T-helper 22 cell (primary cell): ENCODE measurements around the gene PLXNA4.

ENCODE experiments used
- DNase-seq: peaks from one replicate; pipeline ENCODE4 v3.0.0-alpha.2; 2020; ENCODE audit warnings: low read depth

PLXNA4 gene

DNA sequence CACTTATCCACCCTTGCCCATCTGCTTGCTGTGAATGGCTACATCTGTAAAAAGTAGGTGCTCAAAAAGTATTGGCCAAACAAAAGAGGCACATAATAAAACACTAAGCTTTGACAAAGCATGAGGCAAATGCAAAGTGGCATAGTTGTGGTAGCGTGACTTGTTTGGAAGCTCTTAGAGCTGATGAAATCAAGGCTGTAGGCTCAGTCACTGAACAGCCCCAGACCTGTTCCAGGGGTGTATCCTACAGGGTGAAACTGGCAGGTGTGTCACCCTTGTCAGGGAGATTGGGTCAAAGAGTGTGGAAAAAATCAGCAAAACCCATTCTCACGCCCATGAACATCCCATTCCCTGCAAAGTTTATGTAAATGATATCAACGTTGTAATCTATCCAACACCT lies 427.4 kb downstream of the PLXNA4 start:
- DNase-seq: no peak

DNA sequence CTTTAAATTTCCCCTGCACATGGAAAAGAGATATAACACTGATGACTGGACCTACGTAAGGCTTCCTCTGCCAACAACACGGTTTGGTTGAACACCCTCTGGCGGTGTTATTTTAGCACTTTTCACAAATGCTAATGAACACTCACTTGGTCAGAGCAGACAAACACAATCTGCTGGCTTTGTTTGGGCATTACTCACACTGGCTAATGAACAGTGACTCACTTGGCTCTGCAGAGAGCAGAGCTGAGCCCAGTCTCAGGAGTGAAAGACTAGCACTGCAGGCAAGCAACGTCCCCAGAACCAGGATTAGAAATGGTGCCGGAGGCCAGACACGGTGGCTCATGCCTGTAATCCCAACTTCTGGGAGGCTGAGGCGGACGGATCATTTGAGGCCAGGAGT lies 430.8 kb downstream of the PLXNA4 start:
- no peak for DNase-seq

- DNase-seq: no peak
These were observed 431.2 kb downstream of the PLXNA4 start for GRCh38 chr7:132145063-132145462.

DNA sequence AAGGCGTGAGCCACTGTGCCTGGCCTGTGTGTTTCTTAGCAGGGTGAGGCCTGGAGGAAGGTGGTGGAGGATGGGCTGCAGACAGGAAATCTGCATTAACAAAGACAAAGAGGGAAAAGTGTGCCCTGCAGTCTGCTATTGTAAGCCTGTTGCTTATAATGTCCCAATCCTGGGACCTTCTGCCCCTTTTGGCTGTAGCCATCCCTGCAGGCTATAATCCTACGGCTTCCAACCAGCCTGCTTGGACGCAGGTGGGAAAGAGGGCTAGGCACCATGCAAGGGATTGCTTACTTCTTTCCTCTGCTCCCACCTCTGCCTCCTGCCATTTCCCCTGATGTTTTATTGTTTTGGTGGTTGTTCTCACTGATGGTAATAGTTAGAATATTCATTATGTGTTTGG lies 434.3 kb downstream of the PLXNA4 start:
- no peak for DNase-seq

DNA sequence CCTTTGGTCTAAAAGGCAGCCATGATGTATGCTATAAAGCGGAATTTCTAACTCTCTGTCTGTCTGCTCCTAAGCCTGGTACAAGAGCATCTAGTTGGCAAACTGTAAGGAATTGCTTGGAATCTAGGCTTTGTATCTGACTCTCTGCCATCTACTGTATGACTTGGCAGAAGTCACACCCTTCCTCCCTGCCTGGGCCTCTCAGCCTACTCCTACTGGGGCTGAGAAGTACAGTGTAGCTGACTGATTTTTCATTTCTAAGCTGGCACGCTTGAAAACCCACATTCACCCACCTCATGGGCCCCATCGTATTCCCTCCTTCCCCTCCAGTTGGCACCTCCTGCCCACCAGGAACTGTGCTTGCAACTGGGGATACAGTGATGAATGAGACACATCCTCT lies 435.2 kb downstream of the PLXNA4 start:
- DNase-seq: no peak

DNA sequence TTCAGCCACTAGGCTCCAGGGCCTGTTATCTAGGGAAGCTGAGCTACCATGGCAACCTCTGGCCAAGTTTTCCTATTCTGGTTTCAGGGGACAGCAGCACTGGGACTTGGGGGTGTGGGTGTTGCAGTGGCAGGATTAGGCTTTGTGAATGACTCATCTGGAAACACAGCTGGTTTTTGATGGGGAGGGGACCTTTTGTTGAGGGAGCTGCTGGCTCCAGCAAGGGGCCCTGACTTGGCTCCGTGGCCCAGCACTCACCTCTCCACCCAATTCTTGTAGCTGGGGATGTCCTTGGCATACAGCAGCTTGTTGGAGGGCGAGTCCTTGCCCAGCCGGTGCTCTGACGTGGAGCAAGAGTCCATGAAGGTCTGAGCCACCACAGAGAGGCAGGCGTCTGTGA lies 435.9 kb downstream of the PLXNA4 start:
- no peak for DNase-seq

DNA sequence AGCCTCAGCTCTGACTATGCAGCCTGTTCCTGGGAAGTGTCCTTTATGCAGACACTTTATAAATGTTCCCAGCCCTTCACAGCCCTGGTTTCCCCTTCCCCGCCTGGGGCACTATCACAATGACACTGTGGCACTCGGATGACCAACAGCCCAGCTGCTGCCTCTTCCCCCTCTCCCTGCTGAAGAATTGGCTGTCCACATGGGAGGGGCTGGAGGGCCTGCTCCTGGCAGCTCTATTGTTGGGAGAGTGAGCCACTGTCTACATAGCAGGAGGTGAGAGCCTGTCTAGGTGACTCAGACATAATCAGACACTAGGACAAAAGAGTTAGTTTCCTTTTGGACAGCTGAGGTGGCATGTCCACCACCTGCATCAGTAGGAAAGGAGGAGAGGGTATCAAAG lies 437.5 kb downstream of the PLXNA4 start:
- DNase-seq: no peak

DNA sequence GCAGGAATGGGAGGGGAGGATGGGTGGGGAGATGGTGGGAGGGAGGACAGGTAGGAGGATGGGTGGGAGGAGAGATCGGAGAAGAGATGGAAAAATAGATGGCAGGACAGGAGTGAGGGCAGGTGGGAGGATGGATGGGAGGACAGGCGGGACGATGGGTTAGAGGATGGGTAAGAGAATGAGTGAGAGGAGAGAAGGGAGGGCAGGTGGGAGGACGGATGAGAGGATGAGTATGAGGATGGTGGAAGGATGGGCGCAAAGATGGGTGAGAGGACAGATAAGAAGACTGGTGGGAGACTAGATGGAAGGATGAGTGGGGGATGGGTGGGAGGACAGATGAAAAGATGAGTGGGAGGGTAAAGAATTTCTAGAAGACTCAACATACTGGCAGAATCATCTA lies 438.6 kb downstream of the PLXNA4 start:
- DNase-seq: no peak

DNA sequence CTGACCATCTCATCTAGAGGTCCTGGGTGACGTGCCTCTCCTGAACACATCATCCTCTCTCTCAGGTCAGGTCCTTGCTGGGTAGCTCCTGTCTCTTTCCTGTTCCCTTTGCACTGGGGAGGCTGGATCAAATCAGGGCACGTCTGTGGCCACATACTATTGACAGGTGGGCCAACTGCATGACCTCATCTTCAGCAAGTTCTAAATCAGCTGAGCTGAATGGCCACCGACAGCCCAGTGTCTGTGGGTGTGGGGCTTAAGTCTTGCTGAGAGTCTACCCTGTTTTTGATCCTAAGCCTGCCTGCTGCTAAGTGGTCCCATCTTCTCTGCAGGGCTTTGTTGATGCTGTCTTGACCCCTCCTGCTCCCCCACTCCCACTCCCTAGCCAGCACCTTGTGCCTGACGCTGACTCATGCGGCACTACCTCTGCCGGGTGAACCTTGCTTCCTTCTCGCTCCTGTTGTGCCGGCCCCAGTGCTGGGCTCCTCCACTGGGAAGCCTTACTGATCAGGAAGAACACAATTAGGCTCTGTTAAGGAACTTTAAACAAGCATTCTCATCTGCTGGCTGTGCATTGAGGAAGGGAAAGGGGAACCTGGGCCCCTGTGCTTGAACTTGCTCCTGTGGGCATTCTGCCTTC lies 440.4 kb downstream of the PLXNA4 start:
- DNase-seq: no peak

- no peak for DNase-seq
These were observed 441.3 kb downstream of the PLXNA4 start for GRCh38 chr7:132134814-132135445.

DNA sequence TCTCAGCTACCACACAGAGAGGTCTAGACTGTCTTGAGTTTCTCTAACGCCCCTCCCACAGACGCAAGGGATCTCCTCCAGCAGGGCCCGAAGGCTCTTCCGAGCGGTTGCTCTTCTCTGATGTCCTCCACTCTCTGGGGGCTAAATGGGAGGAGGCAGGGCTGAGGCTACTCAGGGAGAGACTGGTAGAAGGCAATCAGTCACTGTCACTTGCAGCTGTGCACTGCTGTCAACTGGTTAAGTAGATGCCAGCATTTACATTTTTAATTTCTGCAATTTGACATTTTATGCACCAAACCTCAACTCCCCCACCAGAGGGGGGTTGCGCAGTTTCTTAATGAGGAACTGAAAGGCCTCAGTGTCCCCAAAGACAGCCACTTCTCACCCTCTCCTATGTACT lies 442.8 kb downstream of the PLXNA4 start:
- DNase-seq: no peak

GRCh38 chr7:132131196-132131595 lies 445.1 kb downstream of the PLXNA4 start:
- DNase-seq: no peak

DNA sequence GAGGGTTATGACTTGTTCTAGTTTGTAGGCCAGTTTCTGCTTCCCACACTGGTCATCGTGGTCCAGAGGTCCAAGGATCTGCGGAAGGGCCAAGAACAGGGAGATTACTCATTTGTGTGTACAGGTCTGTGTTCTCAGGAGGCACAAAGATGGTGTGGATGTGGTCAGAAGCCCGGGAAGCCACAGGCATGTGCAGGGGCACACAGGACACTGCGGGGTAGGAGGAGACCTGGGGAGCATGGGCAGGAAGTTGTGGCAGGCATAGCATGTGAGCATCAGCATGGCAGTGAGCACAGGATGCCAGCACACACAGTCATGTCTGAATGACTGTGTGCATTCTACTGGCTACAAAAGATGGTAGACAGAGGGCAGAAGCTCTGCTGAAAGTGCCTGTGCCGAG lies 445.8 kb downstream of the PLXNA4 start:
- no peak for DNase-seq

DNA sequence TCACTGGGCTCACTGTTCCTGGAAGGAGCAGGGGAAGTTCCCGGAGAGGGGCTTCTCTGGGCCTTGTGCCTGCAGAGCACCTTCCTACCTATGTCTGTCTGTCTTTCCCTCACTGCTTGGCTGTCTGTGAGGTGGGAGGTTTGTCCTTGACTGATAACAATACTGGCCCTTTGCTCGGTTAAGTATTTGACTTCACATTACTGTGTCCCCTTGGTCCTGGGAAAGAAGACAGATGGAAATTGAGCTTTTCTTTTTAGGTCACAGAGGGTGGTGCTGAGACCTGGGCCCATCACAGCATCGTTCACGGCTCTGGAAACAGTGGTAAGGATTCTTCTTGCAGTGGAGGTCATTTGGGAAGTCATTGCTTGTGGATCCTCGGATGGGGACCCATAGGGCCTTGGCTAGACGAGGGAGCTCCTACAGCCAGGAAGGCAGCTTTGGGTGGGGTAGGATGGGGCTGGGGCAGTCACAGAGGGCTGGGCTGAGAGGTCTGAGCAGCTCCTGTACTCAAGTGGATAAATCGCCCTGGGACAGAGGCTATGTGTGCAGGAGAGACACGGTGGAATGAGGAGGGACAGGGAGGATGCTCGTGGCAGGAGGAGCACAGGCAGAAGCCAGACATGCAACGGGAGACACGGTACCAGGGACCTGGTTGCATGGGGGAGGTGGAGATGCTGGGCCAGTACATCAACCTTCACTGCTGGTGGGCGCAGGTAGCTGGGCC lies 450.2 kb downstream of the PLXNA4 start:
- DNase-seq: no peak

DNA sequence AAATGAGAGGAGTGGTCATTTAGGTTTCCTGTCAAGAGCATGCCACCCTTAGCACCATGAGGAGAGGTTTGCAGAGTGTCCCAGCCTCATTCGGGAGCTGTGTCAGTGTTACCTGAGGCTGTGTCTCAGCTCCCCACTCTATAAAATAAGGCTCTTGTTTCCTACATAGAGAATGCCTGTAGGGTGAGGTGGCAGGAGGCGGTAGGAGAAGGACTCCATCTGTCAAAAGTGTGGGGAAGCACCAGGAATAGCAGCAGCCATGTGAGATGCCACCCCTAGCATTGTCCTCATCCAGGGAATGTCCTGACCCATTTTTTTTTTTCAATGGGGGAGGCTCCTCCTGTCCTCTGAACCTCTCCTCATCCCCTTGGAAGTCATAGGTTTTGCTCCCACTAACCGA lies 451.2 kb downstream of the PLXNA4 start:
- DNase-seq: no peak

- no peak for DNase-seq
These were observed 451.7 kb downstream of the PLXNA4 start for GRCh38 chr7:132124575-132124974.

DNA sequence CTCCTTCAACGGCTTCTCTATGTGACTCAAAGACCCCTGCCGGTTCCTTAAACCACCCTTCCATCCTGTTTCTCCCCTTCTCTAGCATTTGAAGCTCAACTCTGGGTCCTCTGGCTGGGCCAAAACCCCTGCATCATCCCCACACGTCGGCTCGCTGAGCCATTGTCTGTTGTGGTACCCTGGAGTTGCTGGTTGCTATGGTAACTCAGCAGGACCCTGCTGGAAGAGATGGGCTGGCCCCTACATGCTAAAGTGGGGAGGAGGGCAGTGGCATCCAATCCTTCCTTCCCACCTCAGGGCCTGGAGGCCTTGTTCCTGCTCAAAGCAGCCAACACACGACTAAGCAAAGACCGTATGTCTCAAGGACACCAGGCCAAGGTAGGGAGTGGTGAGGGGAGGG lies 452.5 kb downstream of the PLXNA4 start:
- no peak for DNase-seq

GRCh38 chr7:132122901-132123300 lies 453.4 kb downstream of the PLXNA4 start:
- no peak for DNase-seq

DNA sequence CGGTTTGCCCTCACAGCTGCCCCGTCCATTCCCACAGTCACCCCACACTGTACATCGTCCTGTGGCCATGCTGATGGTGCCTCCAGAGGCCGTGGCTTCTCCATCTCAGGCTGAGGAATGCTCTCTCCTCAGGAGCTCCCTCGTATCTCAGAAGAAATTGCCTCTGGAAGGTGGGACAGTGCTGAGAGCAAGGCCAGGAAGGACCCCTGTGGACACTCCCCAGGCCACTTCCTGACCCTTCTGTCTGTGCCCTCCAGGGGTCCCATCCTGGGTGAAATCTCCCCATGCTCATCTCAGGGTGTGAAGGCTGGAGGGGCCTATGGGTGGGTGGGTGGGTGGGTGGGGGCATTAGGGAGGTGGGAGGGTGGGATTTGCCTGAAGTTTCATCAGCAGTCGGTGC lies 454.3 kb downstream of the PLXNA4 start:
- no peak for DNase-seq

- DNase-seq: no peak
These were observed 457.6 kb downstream of the PLXNA4 start for GRCh38 chr7:132118641-132119040.

- no peak for DNase-seq
These were observed 458.6 kb downstream of the PLXNA4 start for GRCh38 chr7:132117636-132118035.

GRCh38 chr7:132117181-132117580 lies 459.1 kb downstream of the PLXNA4 start:
- no peak for DNase-seq

DNA sequence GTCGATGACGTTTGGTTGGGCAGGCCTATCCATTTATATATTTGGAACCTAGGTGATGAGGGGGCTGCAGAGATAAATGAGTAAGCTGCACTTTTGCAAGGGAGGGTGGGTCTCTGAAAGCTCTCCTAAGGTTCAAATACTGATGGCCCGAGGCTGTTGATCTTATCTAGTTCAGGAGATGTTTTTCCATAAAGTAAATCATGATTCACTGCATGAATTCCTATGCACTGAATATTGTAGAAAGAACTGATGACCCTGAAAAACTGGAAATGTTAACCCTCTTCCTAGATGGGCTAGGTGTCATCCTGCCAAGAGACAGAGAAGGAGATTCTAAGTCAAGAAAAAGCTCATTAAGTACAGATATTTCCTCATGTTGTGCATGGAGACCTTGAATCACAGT lies 459.9 kb downstream of the PLXNA4 start:
- DNase-seq: no peak

- DNase-seq: no peak
These were observed 460.5 kb downstream of the PLXNA4 start for GRCh38 chr7:132115758-132116157.
